Measurements from ENCODE around the gene TMEM120B.

GRCh38 chr12:121738340-121738858 is 25.8 kb downstream of the TMEM120B start:
- TF ChIP-seq, protein P1, sequence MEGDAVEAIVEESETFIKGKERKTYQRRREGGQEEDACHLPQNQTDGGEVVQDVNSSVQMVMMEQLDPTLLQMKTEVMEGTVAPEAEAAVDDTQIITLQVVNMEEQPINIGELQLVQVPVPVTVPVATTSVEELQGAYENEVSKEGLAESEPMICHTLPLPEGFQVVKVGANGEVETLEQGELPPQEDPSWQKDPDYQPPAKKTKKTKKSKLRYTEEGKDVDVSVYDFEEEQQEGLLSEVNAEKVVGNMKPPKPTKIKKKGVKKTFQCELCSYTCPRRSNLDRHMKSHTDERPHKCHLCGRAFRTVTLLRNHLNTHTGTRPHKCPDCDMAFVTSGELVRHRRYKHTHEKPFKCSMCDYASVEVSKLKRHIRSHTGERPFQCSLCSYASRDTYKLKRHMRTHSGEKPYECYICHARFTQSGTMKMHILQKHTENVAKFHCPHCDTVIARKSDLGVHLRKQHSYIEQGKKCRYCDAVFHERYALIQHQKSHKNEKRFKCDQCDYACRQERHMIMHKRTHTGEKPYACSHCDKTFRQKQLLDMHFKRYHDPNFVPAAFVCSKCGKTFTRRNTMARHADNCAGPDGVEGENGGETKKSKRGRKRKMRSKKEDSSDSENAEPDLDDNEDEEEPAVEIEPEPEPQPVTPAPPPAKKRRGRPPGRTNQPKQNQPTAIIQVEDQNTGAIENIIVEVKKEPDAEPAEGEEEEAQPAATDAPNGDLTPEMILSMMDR (IDR thresholded peaks at IDR 0.05) = no peak
- no peak for TF ChIP-seq POLR2A (IDR thresholded peaks at IDR 0.05)

Data from body of pancreas (tissue), 4 donors.